Measurements from ENCODE around the gene CCDC6. TPM values are rescaled to one million over a fixed set of nuclear protein-coding genes. Genes with fewer than 3 reads are reported as not detected.
"Not testable (repeated sequence)": the region's sequence is repeated elsewhere in the genome, so short reads cannot be mapped to it uniquely, and the experiment has no call there.

CCDC6 gene
- total and polyA plus RNA-seq, 5 experiments from 2014 or later, result 3.6 to 23.6 (median 4.4) TPM

GRCh38 chr10:59753267-59753666, 153.1 kb downstream of the CCDC6 start, which contains the start of gene MRLN:
TSS of gene MRLN (minus strand) at chr10:59753455.
- ATAC-seq (no peak), DNase-seq (no peak)
- H3K36me3 Mint-ChIP-seq, result no peaks in the 10 kb centered on the region
- no peak within 1 kb of the TSS for H3K4me3 Mint-ChIP-seq
- POLR2A ChIA-PET, result no interaction called here
- peaks cover 0 to 17% (median 12%) of the 10 kb centered on the region in 5 donors for H3K27me3 Mint-ChIP-seq
- no peaks in the 10 kb centered on the region for H3K4me1 Mint-ChIP-seq
- no peaks in the 10 kb centered on the region for H3K9me3 Mint-ChIP-seq
- H3K27ac Mint-ChIP-seq, result no peak within 1 kb of the TSS

DNA sequence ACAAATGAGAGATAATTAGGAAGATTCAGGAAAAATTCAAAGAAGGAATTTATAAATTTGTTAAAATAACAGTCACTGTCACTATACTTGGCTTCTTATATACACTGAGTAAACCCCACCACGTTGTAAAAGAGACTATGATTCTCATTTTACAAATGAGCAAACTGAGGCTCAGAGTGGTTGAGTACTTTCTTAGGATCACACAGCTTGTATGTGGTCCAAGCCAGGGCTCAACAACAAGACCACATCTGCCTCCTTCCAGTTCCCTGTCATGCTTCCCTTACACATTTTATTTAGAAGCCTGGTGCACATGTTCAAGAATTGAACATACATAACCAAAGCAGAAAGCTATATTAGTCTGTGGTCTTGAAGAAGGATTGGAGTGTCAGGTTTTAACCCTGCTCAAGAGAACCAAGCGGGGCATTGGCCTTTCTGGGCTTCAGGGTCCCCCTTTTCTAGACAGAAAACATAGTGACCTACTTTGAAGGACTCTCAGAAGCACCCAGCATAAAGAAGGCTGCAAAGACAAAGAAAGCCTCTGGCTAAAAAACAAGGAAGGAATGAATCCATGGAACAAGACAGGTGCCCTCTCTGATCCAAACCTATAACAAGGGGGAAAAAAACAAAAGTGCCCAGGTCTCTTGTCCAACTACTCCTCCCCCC, 153.9 kb downstream of the CCDC6 start:
- Mint-ChIP-seq H3K9me3 (no peaks in the 10 kb centered on the region), H3K27ac (no peak overlapping the region), H3K4me1 (no peaks in the 10 kb centered on the region), H3K36me3 (no peaks in the 10 kb centered on the region), H3K27me3 (peaks cover 2 to 26% (median 13%) of the 10 kb centered on the region in 5 donors), H3K4me3 (no peak overlapping the region)
- ATAC-seq (no peak), DNase-seq (no peak)
- POLR2A ChIA-PET, result no interaction called here

GRCh38 chr10:59750155-59750945, 156.0 kb downstream of the CCDC6 start:
- ATAC-seq (no peak), DNase-seq (no peak)
- Mint-ChIP-seq H3K4me1 (no peaks in the 10 kb centered on the region), H3K9me3 (peaks cover 0 to 4% (median 0%) of the 10 kb centered on the region in 9 donors), H3K36me3 (no peaks in the 10 kb centered on the region), H3K27ac (peak overlapping the region in 1 of 10 donors; percentile 50), H3K27me3 (peaks cover 3 to 32% (median 13%) of the 10 kb centered on the region in 5 donors), H3K4me3 (no peak overlapping the region)
- POLR2A ChIA-PET, result no interaction called here

GRCh38 chr10:59748834-59749233, 157.5 kb downstream of the CCDC6 start:
- ATAC-seq (no peak), DNase-seq (no peak)
- H3K36me3 Mint-ChIP-seq, result no peaks in the 10 kb centered on the region
- no peaks in the 10 kb centered on the region for H3K4me1 Mint-ChIP-seq
- POLR2A ChIA-PET, result no interaction called here
- no peak overlapping the region for H3K4me3 Mint-ChIP-seq
- no peak overlapping the region for H3K27ac Mint-ChIP-seq
- H3K9me3 Mint-ChIP-seq, result peaks cover 0 to 10% (median 0%) of the 10 kb centered on the region in 9 donors
- H3K27me3 Mint-ChIP-seq, result peaks cover 3 to 32% (median 13%) of the 10 kb centered on the region in 5 donors

- ATAC-seq, result no peak
- H3K27me3 Mint-ChIP-seq, result peaks cover 1 to 24% (median 6%) of the 10 kb centered on the region in 5 donors
- peaks cover 0 to 22% (median 2%) of the 10 kb centered on the region in 9 donors for H3K9me3 Mint-ChIP-seq
- no peaks in the 10 kb centered on the region for H3K4me1 Mint-ChIP-seq
- POLR2A ChIA-PET, result no interaction called here
- H3K36me3 Mint-ChIP-seq, result no peaks in the 10 kb centered on the region
- no peak for DNase-seq
- H3K4me3 Mint-ChIP-seq, result no peak overlapping the region
- H3K27ac Mint-ChIP-seq, result no peak overlapping the region
Observed at GRCh38 chr10:59745163-59745650, 161.1 kb downstream of the CCDC6 start.

GRCh38 chr10:59744762-59745161, 161.6 kb downstream of the CCDC6 start:
- DNase-seq, H3K36me3 Mint-ChIP-seq, H3K4me1 Mint-ChIP-seq, POLR2A ChIA-PET, H3K4me3 Mint-ChIP-seq, H3K27ac Mint-ChIP-seq, ATAC-seq: not testable (repeated sequence)
- peaks cover 0 to 22% (median 2%) of the 10 kb centered on the region in 9 donors for H3K9me3 Mint-ChIP-seq
- peaks cover 1 to 23% (median 5%) of the 10 kb centered on the region in 5 donors for H3K27me3 Mint-ChIP-seq

DNA sequence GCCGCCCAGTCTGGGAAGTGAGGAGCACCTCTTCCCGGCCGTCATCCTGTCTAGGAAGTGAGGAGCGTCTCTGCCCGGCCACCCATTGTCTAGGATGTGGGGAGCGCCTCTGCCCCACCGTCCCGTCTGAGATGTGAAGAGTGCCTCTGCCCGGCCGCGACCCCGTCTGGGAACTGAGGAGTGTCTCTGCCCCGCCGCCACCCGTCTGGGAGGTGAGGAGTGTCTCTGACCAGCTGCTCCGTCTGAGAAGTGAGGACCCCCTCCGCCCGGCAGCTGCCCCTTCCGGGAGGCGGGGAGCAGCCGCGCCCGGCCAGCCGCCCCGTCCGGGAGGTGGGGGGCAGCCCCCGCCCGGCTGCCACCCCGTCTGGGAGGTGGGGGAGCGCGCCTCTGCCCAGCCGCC, 162.2 kb downstream of the CCDC6 start:
- DNase-seq, ATAC-seq, H3K27ac Mint-ChIP-seq, POLR2A ChIA-PET, H3K4me1 Mint-ChIP-seq, H3K36me3 Mint-ChIP-seq, H3K4me3 Mint-ChIP-seq: not testable (repeated sequence)
- Mint-ChIP-seq H3K27me3 (peaks cover 0 to 23% (median 5%) of the 10 kb centered on the region in 5 donors), H3K9me3 (peaks cover 0 to 22% (median 2%) of the 10 kb centered on the region in 9 donors)

DNA sequence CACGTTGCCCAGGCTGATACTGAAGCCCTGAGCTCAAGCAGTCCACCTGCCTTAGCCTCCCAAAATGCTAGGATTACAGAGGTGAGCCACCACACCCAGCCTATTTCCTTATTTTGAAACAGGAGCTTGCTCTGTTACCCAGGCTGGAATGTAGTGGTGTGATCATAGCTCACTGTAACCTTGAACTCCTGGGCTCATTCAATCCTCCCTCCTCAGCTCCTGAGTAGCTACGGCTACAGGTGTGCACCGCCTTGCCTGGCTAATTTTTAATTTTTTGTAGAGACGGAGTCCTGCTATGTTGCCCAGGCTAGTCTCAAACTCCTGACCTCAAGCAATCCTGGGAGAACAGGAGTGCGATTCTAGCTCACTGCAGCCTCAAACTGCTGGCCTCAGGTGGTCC, 164.8 kb downstream of the CCDC6 start:
- Mint-ChIP-seq H3K9me3 (peaks cover 0 to 22% (median 2%) of the 10 kb centered on the region in 9 donors), H3K36me3 (no peaks in the 10 kb centered on the region), H3K4me3 (no peak overlapping the region), H3K27ac (no peak overlapping the region), H3K27me3 (peaks cover 0 to 8% (median 3%) of the 10 kb centered on the region in 5 donors), H3K4me1 (no peaks in the 10 kb centered on the region)
- ATAC-seq, result no peak
- POLR2A ChIA-PET, result no interaction called here
- no peak for DNase-seq

GRCh38 chr10:59741048-59741447, 165.3 kb downstream of the CCDC6 start:
- no peak for ATAC-seq
- Mint-ChIP-seq H3K27ac (no peak overlapping the region), H3K36me3 (no peaks in the 10 kb centered on the region), H3K27me3 (peaks cover 0 to 8% (median 3%) of the 10 kb centered on the region in 5 donors), H3K4me3 (no peak overlapping the region), H3K9me3 (peaks cover 0 to 22% (median 2%) of the 10 kb centered on the region in 9 donors), H3K4me1 (no peaks in the 10 kb centered on the region)
- POLR2A ChIA-PET, result no interaction called here
- DNase-seq, result no peak

Other genes with a start within 250 kb of the CCDC6 start
- not detected for gene SLC16A9, start 196.7 kb downstream of the CCDC6 start, total RNA-seq
- gene SLC16A9, start 196.7 kb downstream of the CCDC6 start, polyA plus RNA-seq, result not detected
- gene MRLN, start 153.1 kb downstream of the CCDC6 start, total RNA-seq, result not detected
- gene MRLN, start 153.1 kb downstream of the CCDC6 start, polyA plus RNA-seq, result not detected